NB4 (cell line): ENCODE results near the gene ARHGAP18.

Experiments
- DNase-seq: peaks from one replicate; pipeline ENCODE4 v3.0.0; 2010; ENCODE audit warnings: low read depth
- H3K4me3 ChIP-seq: one replicate; pipeline ENCODE4 v1.5.1; 2011; ENCODE audit warnings: mild to moderate bottlenecking, low read depth, low read length, moderate library complexity
- CTCF ChIP-seq: IDR thresholded peaks from one replicate; pipeline ENCODE4 v1.5.1; 2012; ENCODE audit warnings: low read depth, low read length
- MAX ChIP-seq: IDR thresholded peaks from 2 replicates; pipeline ENCODE4 v1.6.1; 2011; ENCODE audit warnings: low read depth, low read length
- MYC ChIP-seq: IDR thresholded peaks from 2 replicates; pipeline ENCODE4 v1.6.1; 2011; ENCODE audit warnings: low read depth, low read length
- POLR2A ChIP-seq: IDR thresholded peaks from 2 replicates; pipeline ENCODE4 v1.6.1; 2011; ENCODE audit warnings: mild to moderate bottlenecking; ENCODE audit not compliant: insufficient read length; ENCODE audit errors: extremely low read depth

The ARHGAP18 gene

GRCh38 chr6:129642322-129642721 lies 67.7 kb downstream of the ARHGAP18 start:
- no peak overlapping the region for H3K4me3 ChIP-seq
- TF ChIP-seq POLR2A (no peak), MAX (no peak), CTCF (no peak), MYC (no peak)
- DNase-seq: no peak

GRCh38 chr6:129641344-129641743 lies 68.6 kb downstream of the ARHGAP18 start:
- no peak for DNase-seq
- no peak for TF ChIP-seq MAX
- H3K4me3 ChIP-seq: no peak overlapping the region

GRCh38 chr6:129638686-129639085 lies 71.3 kb downstream of the ARHGAP18 start:
- TF ChIP-seq MYC (no peak), CTCF (no peak), MAX (no peak), POLR2A (no peak)
- no peak overlapping the region for H3K4me3 ChIP-seq
- DNase-seq: no peak

GRCh38 chr6:129638055-129638684 lies 71.8 kb downstream of the ARHGAP18 start:
- no peak for DNase-seq
- no peak for TF ChIP-seq MAX
- no peak for TF ChIP-seq CTCF
- TF ChIP-seq POLR2A: no peak
- TF ChIP-seq MYC: no peak
- no peak overlapping the region for H3K4me3 ChIP-seq

GRCh38 chr6:129637340-129638054 lies 72.5 kb downstream of the ARHGAP18 start:
- H3K4me3 ChIP-seq: no peak overlapping the region
- DNase-seq: no peak
- TF ChIP-seq POLR2A (no peak), MAX (no peak), MYC (no peak), CTCF (no peak)

- TF ChIP-seq CTCF (no peak), MAX (no peak), MYC (no peak), POLR2A (no peak)
- DNase-seq: no peak
- H3K4me3 ChIP-seq: no peak overlapping the region
Observed at GRCh38 chr6:129635396-129636130, 74.4 kb downstream of the ARHGAP18 start.
